ENCODE data around the gene MIGA1.
"Not testable (repeated sequence)": the region's sequence is repeated elsewhere in the genome, so short reads cannot be mapped to it uniquely, and the experiment has no call there.

Gene MIGA1

GRCh38 chr1:77900687-77901293 is 121.3 kb downstream of the MIGA1 start:
- in situ Hi-C loops (cut with MboI; ENCODE audit: low sequenced_read_pairs), result no loop called here

- in situ Hi-C loops (cut with MboI; ENCODE audit: low sequenced_read_pairs), result no loop called here
Measured at GRCh38 chr1:77905603-77906002, 126.2 kb downstream of the MIGA1 start.

- in situ Hi-C loops (cut with MboI; ENCODE audit: low sequenced_read_pairs), result no loop called here
Measured at GRCh38 chr1:77906019-77906545, 126.6 kb downstream of the MIGA1 start.

GRCh38 chr1:77906624-77907023 is 127.2 kb downstream of the MIGA1 start:
- in situ Hi-C loops (cut with MboI; ENCODE audit: low sequenced_read_pairs), result no loop called here

- in situ Hi-C loops (cut with MboI; ENCODE audit: low sequenced_read_pairs), result no loop called here
Measured at GRCh38 chr1:77910116-77910515, 130.7 kb downstream of the MIGA1 start.

GRCh38 chr1:77918918-77919317 is 139.5 kb downstream of the MIGA1 start:
- in situ Hi-C loops (cut with MboI; ENCODE audit: low sequenced_read_pairs), result not testable (repeated sequence)

- in situ Hi-C loops (cut with MboI; ENCODE audit: low sequenced_read_pairs), result no loop called here
Measured at GRCh38 chr1:77925518-77925917, 146.1 kb downstream of the MIGA1 start.

GRCh38 chr1:77925956-77926355 is 146.5 kb downstream of the MIGA1 start:
- in situ Hi-C loops (cut with MboI; ENCODE audit: low sequenced_read_pairs), result no loop called here

- in situ Hi-C loops (cut with MboI; ENCODE audit: low sequenced_read_pairs), result no loop called here
Measured at GRCh38 chr1:77926561-77927357, 147.3 kb downstream of the MIGA1 start.

GRCh38 chr1:77927414-77927813 is 148.0 kb downstream of the MIGA1 start:
- in situ Hi-C loops (cut with MboI; ENCODE audit: low sequenced_read_pairs), result no loop called here
